T follicular helper cell (primary cell): Measurements from ENCODE around the gene FBXL17.

Experiments
- DNase-seq: peaks from one replicate; pipeline ENCODE4 v3.0.0-alpha.2; 2020; ENCODE audit warnings: low read depth

FBXL17 gene

GRCh38 chr5:108373426-108373825, 8.5 kb downstream of the FBXL17 start:
- DNase-seq = no peak

- DNase-seq = no peak
Measured at GRCh38 chr5:108372369-108372768, 9.5 kb downstream of the FBXL17 start.

- DNase-seq = no peak
Measured at GRCh38 chr5:108371263-108371662, 10.6 kb downstream of the FBXL17 start.

GRCh38 chr5:108369167-108369566, 12.7 kb downstream of the FBXL17 start:
- DNase-seq = no peak

GRCh38 chr5:108367679-108368334, 14.1 kb downstream of the FBXL17 start:
- DNase-seq = no peak

GRCh38 chr5:108366500-108366899, 15.4 kb downstream of the FBXL17 start:
- DNase-seq = no peak

- DNase-seq = no peak
Measured at GRCh38 chr5:108361771-108362170, 20.1 kb downstream of the FBXL17 start.

GRCh38 chr5:108361239-108361638, 20.7 kb downstream of the FBXL17 start:
- DNase-seq = no peak

- DNase-seq = no peak
Measured at GRCh38 chr5:108360280-108360679, 21.6 kb downstream of the FBXL17 start.

GRCh38 chr5:108356286-108356685, 25.6 kb downstream of the FBXL17 start:
- no peak for DNase-seq

GRCh38 chr5:108353087-108353486, 28.8 kb downstream of the FBXL17 start:
- DNase-seq = no peak

- DNase-seq = no peak
Measured at GRCh38 chr5:108345541-108346171, 36.2 kb downstream of the FBXL17 start.

- DNase-seq = no peak
Measured at GRCh38 chr5:108344103-108344822, 37.6 kb downstream of the FBXL17 start.

- no peak for DNase-seq
Measured at GRCh38 chr5:108341866-108342265, 40.0 kb downstream of the FBXL17 start.

- no peak for DNase-seq
Measured at GRCh38 chr5:108340131-108340530, 41.8 kb downstream of the FBXL17 start.

GRCh38 chr5:108339220-108339619, 42.7 kb downstream of the FBXL17 start:
- DNase-seq = no peak

- no peak for DNase-seq
Measured at GRCh38 chr5:108334225-108334624, 47.7 kb downstream of the FBXL17 start.

- DNase-seq = no peak
Measured at GRCh38 chr5:108326982-108327381, 54.9 kb downstream of the FBXL17 start.

- DNase-seq = no peak
Measured at GRCh38 chr5:108324886-108325285, 57.0 kb downstream of the FBXL17 start.

GRCh38 chr5:108321341-108321740, 60.6 kb downstream of the FBXL17 start:
- no peak for DNase-seq

- DNase-seq = no peak
Measured at GRCh38 chr5:108320231-108320630, 61.7 kb downstream of the FBXL17 start.

GRCh38 chr5:108315829-108316228, 66.1 kb downstream of the FBXL17 start:
- DNase-seq = no peak

GRCh38 chr5:108312258-108312657, 69.6 kb downstream of the FBXL17 start:
- DNase-seq = no peak
